CD4-positive, alpha-beta T cell (primary cell): Measurements from ENCODE around the gene PIK3C2G. TPM values are rescaled to one million over a fixed set of nuclear protein-coding genes. Genes with fewer than 3 reads are reported as not detected.

Experiments
- ATAC-seq: fragments of 200-7000 bp; cut with Tn5 transposase; one replicate; pipeline ENCODE4 v1.10.0; 2022; ENCODE audit warnings: mild to moderate bottlenecking; ENCODE audit not compliant: poor library complexity
- CTCF ChIA-PET: fragments of 350-600 bp; sonication (Branson Sonifier 250); formaldehyde crosslinking; loops from one replicate; lab custom pipeline; 2021; ENCODE audit warnings: antibody characterized with exemption, inconsistent platforms; lab: Charles Lee
- POLR2A ChIA-PET: fragments of 350-600 bp; sonication (Branson Sonifier 250); formaldehyde crosslinking; loops from one replicate; lab custom pipeline; 2021; ENCODE audit warnings: antibody characterized with exemption, inconsistent platforms; lab: Charles Lee
- DNase-seq, 14 experiments: peaks; one replicate each; pipeline ENCODE4 v3.0.0-alpha.2; 2013 to 2020; ENCODE audit warnings: mixed read lengths in 2 of 14
- H3K27ac ChIP-seq, 2 donors: one replicate each; pipeline versions ENCODE4 v1.5.1 to v1.7.0; 2013; ENCODE audit warnings: low read length in 2 of 2, low read depth in 1 of 2, mild to moderate bottlenecking in 1 of 2
- H3K27me3 ChIP-seq, 2 experiments: 1 replicate in 1 of 2; 2 replicates in 1 of 2; pipeline versions ENCODE4 v1.6.1 to v1.7.0; 2013; ENCODE audit warnings: low read length in 2 of 2, control low read depth in 1 of 2, mild to moderate bottlenecking in 1 of 2, moderate library complexity in 1 of 2; ENCODE audit not compliant: insufficient read depth in 2 of 2, control insufficient read depth in 1 of 2
- H3K36me3 ChIP-seq: one replicate; pipeline ENCODE4 v1.6.1; 2013; ENCODE audit warnings: low read length, control low read depth; ENCODE audit not compliant: insufficient read depth
- H3K4me1 ChIP-seq: one replicate; pipeline ENCODE4 v1.6.1; 2013; ENCODE audit warnings: low read length, control low read depth; ENCODE audit not compliant: insufficient read depth
- H3K4me3 ChIP-seq: one replicate; pipeline ENCODE4 v1.5.1; 2013; ENCODE audit warnings: mild to moderate bottlenecking, low read length, moderate library complexity
- H3K9me3 ChIP-seq, 2 experiments: 1 replicate in 1 of 2; 2 replicates in 1 of 2; pipeline versions ENCODE4 v1.6.1 to v1.7.0; 2013; ENCODE audit warnings: low read length in 2 of 2, mild to moderate bottlenecking in 2 of 2, control low read depth in 1 of 2, moderate library complexity in 1 of 2; ENCODE audit not compliant: control insufficient read depth in 1 of 2, insufficient read depth in 1 of 2
- H3K27ac Mint-ChIP-seq: one replicate; pipeline ENCODE4 v1.8.0; 2020; ENCODE audit warnings: mixed read lengths
- H3K27me3 Mint-ChIP-seq: one replicate; pipeline ENCODE4 v1.8.0; 2021; ENCODE audit warnings: mixed read lengths
- H3K36me3 Mint-ChIP-seq: one replicate; pipeline ENCODE4 v1.8.0; 2021; ENCODE audit warnings: low read depth, mixed read lengths
- H3K4me1 Mint-ChIP-seq: one replicate; pipeline ENCODE4 v1.8.0; 2021; ENCODE audit warnings: low read depth, mixed read lengths
- H3K4me3 Mint-ChIP-seq: one replicate; pipeline ENCODE4 v1.8.0; 2020; ENCODE audit warnings: mild to moderate bottlenecking, mixed read lengths
- H3K9me3 Mint-ChIP-seq: one replicate; pipeline ENCODE4 v1.8.0; 2020; ENCODE audit warnings: mixed read lengths
- intact Hi-C, 2 experiments: fragments of 100-400 bp; cut with DNase I in 1 of 2; cut with micrococcal nuclease in 1 of 2; formaldehyde crosslinking; loops; one replicate each; pipeline versions ENCODE4 v1.15.1 to v1.9.0; 2023 to 2025; cut with DNase I, micrococcal nuclease
- total RNA-seq, 174 experiments: library from RNA in 2 of 174; stranded (reverse) in 2 of 174; gene quantifications; one replicate each; pipeline ENCODE4 v1.2.3 and lab custom pipeline; 2021 to 2026
- TF ChIP-seq, protein P1 (sequence below): fragments of 200-600 bp; IDR thresholded peaks from one replicate; pipeline ENCODE4 v1.8.0; 2022; ENCODE audit warnings: antibody characterized with exemption, mild to moderate bottlenecking

PIK3C2G gene
- total RNA-seq, 2 experiments from 2014 or later: not detected

DNA sequence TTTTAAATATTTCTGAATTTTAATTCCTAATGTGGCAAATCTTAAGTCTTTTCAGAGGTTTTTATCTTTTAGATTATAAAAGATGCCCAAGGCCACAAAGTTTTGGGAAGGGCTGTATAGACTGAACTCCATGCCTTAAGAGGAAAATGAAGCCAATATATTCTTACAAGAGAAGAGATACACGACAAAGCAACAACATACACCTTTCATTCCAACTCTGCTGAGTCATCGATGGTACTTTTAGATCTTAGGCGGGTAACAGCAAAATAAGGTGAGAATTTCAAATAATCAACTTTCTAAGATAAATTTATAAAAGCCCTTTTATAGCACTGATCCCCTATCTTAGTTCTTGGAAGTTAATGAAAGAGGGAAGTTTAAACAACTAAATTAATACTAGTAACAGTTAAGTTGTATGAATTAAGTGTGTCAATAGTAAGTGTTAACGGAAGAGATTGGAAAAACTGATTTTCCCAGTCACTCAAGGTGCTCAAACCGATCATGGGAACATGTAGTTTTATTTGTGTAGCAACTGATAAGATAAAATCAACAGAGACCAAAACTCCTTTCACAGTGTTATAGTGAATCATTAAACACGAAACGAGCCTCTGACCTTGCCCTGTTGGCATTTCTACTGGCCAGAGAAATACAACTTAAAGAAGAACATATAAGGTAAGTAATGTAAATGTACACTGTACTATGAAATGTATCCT, 18.8 kb upstream of the PIK3C2G start:
- DNase-seq (no peak), ATAC-seq (no peak)
- no peak overlapping the region for H3K4me3 ChIP-seq
- Mint-ChIP-seq H3K27ac (no peak overlapping the region), H3K4me3 (no peak overlapping the region), H3K4me1 (no peaks in the 10 kb centered on the region), H3K27me3 (no peaks in the 10 kb centered on the region), H3K36me3 (no peaks in the 10 kb centered on the region), H3K9me3 (no peaks in the 10 kb centered on the region)
- ChIA-PET CTCF (no interaction called here), POLR2A (no interaction called here)
- H3K27ac ChIP-seq: no peak overlapping the region
- H3K27me3 ChIP-seq: no peaks in the 10 kb centered on the region
- TF ChIP-seq, protein P1, sequence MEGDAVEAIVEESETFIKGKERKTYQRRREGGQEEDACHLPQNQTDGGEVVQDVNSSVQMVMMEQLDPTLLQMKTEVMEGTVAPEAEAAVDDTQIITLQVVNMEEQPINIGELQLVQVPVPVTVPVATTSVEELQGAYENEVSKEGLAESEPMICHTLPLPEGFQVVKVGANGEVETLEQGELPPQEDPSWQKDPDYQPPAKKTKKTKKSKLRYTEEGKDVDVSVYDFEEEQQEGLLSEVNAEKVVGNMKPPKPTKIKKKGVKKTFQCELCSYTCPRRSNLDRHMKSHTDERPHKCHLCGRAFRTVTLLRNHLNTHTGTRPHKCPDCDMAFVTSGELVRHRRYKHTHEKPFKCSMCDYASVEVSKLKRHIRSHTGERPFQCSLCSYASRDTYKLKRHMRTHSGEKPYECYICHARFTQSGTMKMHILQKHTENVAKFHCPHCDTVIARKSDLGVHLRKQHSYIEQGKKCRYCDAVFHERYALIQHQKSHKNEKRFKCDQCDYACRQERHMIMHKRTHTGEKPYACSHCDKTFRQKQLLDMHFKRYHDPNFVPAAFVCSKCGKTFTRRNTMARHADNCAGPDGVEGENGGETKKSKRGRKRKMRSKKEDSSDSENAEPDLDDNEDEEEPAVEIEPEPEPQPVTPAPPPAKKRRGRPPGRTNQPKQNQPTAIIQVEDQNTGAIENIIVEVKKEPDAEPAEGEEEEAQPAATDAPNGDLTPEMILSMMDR: no peak
- no peaks in the 10 kb centered on the region for H3K4me1 ChIP-seq
- H3K36me3 ChIP-seq: no peaks in the 10 kb centered on the region
- peaks cover 0 to 9% of the 10 kb centered on the region in 2 experiments for H3K9me3 ChIP-seq
- intact Hi-C loops: no loop called here

DNA sequence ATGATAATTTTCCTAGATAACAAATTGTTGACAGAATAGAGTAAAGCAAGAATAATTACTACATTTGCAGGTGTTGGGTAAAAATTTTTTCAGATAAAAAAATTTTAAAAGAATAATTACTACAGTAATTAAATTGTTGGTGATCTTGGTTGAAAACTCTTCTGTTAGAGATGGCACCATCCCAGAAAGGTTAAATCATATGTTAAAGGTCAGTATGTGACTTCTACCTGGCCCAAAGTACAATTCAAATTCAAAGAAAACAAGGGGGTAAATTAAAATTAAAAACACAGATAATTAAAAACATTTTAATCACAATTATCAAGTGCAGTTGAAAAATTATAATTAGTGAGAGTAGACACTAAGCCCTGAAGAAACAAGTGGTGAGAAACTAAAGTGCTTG, 18.1 kb upstream of the PIK3C2G start:
- Histone ChIP-seq H3K27ac (no peak overlapping the region), H3K9me3 (peaks cover 0 to 4% of the 10 kb centered on the region in 2 experiments), H3K27me3 (no peaks in the 10 kb centered on the region), H3K4me1 (no peaks in the 10 kb centered on the region), H3K36me3 (no peaks in the 10 kb centered on the region), H3K4me3 (no peak overlapping the region)
- ChIA-PET CTCF (no interaction called here), POLR2A (no interaction called here)
- ATAC-seq: no peak
- Mint-ChIP-seq H3K4me3 (no peak overlapping the region), H3K4me1 (no peaks in the 10 kb centered on the region), H3K27me3 (no peaks in the 10 kb centered on the region), H3K27ac (no peak overlapping the region), H3K36me3 (no peaks in the 10 kb centered on the region), H3K9me3 (no peaks in the 10 kb centered on the region)
- TF ChIP-seq, protein P1: no peak
- DNase-seq: no peak
- intact Hi-C loops: no loop called here

DNA sequence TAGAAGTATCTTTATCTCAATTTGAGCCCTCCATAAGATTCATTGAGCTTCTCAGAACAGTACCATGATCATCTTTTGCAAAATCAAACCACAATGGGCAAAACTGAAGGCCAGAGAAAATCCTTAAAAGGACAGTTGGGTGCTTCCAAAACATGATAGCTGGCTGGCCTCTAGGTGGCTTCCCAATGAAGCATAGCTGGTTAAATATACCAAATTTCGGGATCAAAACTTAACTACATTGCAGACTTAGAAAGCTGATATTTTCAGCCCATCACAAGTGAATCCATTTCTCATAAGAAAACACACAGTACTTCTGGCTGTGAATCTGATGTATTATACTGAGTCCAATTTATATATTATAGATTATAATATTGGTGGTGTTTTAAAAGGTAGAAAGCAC, 15.3 kb upstream of the PIK3C2G start:
- Histone ChIP-seq H3K4me1 (no peaks in the 10 kb centered on the region), H3K27me3 (no peaks in the 10 kb centered on the region), H3K36me3 (no peaks in the 10 kb centered on the region), H3K9me3 (peaks cover 0 to 2% of the 10 kb centered on the region in 2 experiments), H3K27ac (no peak overlapping the region), H3K4me3 (no peak overlapping the region)
- Mint-ChIP-seq H3K27me3 (no peaks in the 10 kb centered on the region), H3K4me3 (no peak overlapping the region), H3K36me3 (no peaks in the 10 kb centered on the region), H3K27ac (no peak overlapping the region), H3K4me1 (no peaks in the 10 kb centered on the region), H3K9me3 (no peaks in the 10 kb centered on the region)
- TF ChIP-seq, protein P1: no peak
- POLR2A ChIA-PET: no interaction called here
- DNase-seq (no peak), ATAC-seq (no peak)
- CTCF ChIA-PET: no interaction called here
- intact Hi-C loops: no loop called here
